H54 (cell line): ENCODE results near the gene CCDC34.

Source experiments
- DNase-seq: peaks from one replicate; pipeline ENCODE4 v3.0.0; 2011; ENCODE audit warnings: low spot score, mixed read lengths; ENCODE audit not compliant: insufficient read length
- FAIRE-seq: peaks from 3 replicates; lab custom pipeline; 2011; peaks lifted over from hg19 to GRCh38; lab: Jason Lieb, UNC
- POLR2A ChIP-seq: IDR thresholded peaks from 2 replicates; pipeline ENCODE4 v1.6.1; 2011; ENCODE audit warnings: low read depth, mild to moderate bottlenecking, low read length

CCDC34 gene

DNA sequence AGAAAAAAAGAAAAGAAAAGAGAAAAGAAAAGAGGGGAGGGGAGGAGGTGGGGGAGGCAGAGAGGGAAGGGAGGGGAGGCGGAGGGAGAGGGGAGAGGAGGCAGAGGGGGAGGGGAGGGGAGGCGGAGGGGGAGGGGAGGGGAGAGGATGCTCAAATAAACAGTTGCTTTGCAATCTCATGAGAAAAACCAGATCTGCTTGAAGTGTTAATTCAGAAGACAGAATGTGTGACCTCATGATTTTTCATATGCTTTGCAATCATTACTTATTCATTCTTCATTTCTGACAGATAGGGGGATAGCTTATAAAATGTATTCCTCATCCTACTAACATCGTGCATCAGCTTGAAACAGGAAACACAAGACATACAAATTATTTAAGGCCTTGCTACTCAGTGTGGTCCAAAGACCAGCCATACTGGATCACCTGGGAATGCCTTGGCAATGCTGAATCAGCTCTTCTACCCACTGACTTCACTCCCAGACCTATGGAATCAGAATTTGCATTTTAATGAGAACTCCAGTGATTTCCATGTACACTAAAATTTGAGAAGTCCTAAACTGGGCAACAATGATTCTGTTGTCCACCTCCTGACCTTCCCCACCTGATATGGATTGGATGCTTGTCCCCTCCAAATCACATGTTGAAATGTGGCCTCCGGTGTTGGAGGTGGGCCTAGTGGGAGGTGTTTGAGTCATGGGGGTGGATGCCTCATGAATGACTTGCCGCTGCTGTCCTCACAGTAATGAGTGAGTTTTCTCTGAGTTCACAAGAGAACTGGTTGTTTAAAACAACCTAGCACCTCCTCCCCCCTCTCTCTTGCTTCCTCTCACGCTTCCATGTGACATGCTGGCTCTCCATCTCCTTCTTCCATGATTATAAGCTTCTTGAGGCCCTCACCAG is 69.2 kb downstream of the CCDC34 start:
- no peak for DNase-seq
- TF ChIP-seq POLR2A = no peak
- FAIRE-seq = peak; percentile 86

DNA sequence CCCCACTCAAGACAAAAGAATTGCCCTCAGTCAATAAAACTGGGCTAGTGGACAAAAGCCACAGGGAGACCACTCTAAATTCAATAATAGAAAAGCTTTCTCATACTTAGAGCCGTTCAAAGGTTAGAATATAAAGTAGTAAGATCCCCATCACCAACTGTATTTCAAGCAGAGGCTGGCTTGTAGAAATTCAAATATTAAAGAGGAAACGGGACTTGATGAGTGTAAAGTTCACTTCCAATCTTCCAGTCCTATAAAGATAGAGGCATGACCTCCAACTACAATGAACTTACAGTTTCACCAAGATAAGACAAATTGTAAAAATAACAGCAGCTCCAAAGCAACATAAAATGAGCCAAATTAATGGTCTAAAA is 70.4 kb downstream of the CCDC34 start:
- FAIRE-seq = no peak
- no peak for TF ChIP-seq POLR2A
- no peak for DNase-seq

GRCh38 chr11:27291954-27292636 is 70.9 kb downstream of the CCDC34 start:
- no peak for FAIRE-seq
- no peak for DNase-seq

GRCh38 chr11:27291302-27291889 is 71.6 kb downstream of the CCDC34 start:
- no peak for TF ChIP-seq POLR2A
- FAIRE-seq (no peak), DNase-seq (no peak)

More at GRCh38 chr11:27291954-27292636, 70.9 kb downstream of the CCDC34 start:
- no peak for TF ChIP-seq POLR2A

GRCh38 chr11:27290261-27291050 is 72.6 kb downstream of the CCDC34 start:
- DNase-seq = no peak
- no peak for FAIRE-seq
- no peak for TF ChIP-seq POLR2A
